Measurements from ENCODE around the gene STK33. TPM values are rescaled to one million over a fixed set of nuclear protein-coding genes. Genes with fewer than 3 reads are reported as not detected.

STK33 gene
- total RNA-seq, 1 donor from 2014 or later: 0.40 TPM

DNA sequence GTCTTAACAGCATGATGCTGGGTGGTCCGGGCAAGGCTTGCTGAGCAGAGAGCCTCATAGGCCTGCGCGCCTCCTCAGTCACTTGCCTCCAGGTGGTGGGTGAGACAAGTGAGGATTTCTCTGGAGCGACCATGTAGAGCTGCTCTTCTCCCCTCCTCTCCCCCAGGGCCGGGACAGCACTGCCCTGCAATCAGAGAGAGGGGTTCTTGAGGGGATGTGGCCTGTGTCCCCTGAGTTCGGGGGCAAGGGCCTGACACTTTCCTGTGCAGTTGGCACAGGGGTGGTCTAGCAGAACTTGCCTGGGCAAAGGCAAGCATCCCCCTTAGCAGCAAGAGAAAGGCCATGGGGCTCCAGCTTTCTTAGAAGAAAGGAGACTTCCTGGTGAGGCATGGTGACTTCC lies 234.5 kb downstream of the STK33 start:
- ATAC-seq: no peak
- DNase-seq (ENCODE audit: low spot score): no peak

DNA sequence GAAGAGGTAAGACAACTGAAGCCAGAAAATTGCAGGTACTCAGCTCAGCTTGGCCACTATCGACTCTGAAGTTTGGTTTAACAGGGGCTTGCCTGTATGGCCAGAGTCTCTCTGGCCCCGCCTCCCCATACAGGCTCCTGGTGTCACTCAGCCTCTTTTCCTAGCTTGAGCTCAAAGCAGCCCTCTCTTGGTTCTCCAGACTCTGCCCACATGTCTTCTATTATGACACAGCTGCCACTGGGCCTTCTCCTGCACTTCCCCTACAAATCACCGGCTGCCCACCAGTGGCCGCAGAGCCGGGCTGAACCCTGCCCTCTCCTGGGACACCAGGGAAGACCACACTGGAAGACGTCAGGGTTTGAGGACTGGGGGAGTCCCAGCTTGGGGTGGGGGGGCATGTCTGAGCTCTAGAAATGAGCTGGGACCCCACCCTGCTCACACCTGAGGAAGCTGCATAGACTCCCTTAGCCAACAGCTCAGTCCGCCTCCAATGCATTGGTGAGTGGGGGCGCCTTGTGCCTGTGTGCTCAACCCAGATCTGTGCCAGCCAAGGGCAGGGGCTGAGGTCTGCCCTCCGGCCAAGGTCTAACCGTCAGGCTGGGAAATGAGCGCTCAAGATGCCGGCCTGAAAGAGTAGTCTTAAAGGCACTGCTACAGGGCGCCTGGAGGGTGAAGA lies 236.0 kb downstream of the STK33 start:
- ATAC-seq: no peak
- no peak for DNase-seq (ENCODE audit: low spot score)

DNA sequence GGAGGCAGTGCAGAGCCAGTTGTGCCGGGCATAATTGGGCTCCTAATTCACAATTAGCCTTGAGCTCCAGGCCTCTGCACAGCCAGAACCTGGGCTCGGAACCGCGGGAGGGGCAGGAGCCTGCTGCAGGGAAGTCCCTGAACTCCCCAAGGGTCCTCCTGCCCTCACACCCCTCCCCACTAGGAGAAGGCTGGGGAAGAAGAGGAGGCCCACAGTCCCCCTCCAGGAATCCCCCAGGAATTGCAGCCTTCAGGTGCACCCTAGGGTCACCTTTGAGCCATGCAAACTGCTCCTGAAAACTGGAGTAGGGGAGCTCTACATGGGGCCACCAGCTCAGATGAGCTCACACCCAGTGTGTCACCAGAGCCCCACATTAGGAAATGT lies 236.5 kb downstream of the STK33 start:
- DNase-seq (ENCODE audit: low spot score): no peak
- ATAC-seq: no peak

DNA sequence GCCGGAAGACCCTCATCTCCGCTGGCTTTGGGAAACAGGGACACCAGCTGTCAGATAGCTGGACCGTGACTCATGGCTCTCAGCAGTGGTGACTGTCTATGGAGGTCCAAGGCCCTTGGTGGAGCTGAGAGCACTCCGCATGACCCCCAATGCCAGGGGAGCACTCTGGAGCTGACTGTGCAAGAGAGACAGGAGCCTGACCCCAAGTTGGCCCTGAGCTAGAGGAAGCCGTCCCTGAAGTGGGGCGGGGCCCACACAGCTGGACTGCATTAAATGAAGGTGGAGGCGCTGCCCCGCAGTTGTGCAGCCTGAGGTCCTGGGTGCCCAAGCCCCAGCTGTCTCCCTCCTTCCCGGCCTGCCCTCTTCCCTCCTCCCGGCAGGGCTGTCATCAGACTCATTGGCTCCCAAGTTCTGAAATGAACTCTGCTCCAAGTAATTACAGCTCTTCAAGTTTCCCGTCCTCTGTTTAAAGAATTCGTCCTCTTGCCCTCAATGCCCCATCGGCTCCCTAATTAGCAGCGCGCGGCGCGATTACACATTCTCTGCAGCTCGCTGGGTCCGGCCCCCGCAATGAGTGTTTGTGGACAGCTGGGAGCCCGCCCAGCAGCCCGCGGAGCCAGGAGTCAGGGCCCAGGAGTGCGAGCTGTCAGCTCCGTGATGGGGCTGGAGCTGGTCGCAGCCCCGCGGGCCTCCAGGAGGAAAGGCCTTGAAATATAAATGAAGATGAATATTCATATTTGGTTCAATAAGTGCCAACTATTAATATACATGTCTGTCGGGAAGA lies 237.1 kb downstream of the STK33 start:
- no peak for ATAC-seq
- DNase-seq (ENCODE audit: low spot score): no peak

DNA sequence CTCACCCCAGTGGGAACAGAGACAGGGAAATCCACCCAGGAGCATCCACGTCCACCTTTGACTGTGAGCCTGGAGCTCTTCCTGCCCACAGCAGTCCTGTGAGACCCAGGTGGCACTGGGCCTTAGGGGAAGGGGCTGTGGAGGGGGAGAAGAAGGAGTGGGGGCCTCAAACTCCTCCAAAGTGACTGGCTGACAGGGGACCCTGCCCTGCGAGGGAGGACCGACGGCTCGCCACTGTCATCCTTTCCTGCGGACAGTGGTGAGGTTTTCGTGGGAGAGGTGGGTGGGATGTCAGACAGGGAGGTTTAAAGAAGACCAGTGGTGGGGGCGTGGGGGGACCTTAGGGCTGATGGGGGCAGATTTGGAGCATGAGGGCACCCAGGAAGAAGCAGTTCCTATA lies 237.8 kb downstream of the STK33 start:
- DNase-seq (ENCODE audit: low spot score): no peak

DNA sequence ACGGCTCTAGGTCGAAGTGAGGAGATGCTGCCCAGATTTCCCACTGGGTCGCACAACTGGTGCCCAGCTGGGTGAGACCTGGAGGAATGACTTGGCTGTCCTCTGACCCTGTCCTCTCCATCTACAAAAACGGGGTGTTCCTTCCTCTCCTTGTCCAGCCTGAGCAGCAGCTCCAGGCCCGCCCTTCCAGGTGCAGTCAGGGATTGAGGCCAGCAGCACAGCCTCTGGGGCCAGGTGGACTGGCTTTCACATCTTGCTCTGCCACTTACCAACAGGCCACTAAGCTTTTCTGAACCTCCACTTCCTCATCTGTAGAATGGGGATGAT lies 238.6 kb downstream of the STK33 start:
- DNase-seq (ENCODE audit: low spot score) (no peak), ATAC-seq (no peak)

More for the DNA sequence above, 237.8 kb downstream of the STK33 start:
- ATAC-seq: no peak

DNA sequence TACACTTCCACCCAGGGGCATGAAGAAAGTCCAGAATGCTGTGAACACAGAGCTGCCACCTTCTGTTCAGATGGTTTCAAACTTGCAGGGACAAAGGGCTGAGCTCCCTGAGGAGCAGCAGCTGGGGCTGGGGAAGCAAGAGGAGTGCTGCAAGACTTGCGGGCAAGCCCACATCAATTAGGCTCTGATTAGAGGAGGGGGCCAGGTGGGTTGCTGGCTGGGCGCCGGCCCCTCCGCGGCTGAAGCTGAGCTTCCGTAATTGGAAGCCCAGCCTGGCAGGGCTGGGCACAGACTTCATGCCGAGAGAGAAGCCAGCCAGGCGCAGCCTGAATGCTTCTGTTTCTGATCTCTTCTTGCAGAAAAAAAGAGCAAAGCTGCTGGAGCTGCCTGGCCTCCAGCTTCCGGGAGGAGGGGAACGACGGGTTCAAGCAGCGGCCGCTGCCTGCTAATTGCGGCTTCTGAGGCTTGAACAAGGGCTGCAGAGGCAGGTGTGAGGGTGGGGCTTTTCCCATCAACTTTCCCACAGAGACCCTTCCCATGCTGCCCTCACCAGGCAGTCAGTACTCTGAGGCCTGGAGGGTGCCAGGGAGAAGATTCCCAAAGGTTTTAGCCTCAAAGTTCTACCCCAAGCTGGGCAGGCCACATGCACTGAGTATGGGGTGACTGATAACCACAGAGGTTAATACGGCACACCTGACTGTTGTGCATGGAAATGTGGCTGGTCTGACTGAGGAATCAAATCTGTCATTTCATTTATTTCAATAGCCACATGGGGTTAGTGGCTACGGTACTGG lies 239.2 kb downstream of the STK33 start:
- DNase-seq (ENCODE audit: low spot score) (no peak), ATAC-seq (peak; percentile 41)

DNA sequence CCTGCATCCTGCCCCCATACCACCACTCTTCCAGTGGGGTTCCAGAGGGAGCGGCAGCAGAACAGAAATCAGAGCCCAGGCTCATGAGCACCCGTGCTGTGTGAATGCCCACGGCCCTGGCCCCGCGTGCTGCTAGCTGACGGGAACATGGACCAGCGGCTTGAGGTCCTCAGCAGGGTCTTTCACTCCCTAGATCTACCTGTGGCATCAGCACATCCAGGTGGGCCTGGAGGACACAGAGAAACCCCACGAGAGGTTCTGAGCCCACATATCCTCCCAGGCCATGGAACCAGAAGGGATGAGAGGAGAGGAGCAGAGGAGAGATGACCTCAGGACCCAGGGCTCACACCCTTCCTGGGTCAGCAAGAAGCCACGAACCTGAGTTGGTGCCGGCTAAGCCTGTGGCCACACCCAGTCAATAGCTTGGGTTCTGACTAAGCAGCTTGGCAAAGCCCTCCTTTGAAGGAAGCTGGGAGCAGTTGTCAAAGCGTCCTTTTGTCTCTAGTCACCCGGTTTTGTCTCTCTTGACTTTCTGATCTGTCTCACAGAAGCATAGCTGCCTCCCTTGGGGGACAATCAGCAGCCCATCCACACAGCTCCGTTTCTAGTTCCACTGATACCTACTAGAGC lies 241.0 kb downstream of the STK33 start:
- no peak for DNase-seq (ENCODE audit: low spot score)
- ATAC-seq: no peak

DNA sequence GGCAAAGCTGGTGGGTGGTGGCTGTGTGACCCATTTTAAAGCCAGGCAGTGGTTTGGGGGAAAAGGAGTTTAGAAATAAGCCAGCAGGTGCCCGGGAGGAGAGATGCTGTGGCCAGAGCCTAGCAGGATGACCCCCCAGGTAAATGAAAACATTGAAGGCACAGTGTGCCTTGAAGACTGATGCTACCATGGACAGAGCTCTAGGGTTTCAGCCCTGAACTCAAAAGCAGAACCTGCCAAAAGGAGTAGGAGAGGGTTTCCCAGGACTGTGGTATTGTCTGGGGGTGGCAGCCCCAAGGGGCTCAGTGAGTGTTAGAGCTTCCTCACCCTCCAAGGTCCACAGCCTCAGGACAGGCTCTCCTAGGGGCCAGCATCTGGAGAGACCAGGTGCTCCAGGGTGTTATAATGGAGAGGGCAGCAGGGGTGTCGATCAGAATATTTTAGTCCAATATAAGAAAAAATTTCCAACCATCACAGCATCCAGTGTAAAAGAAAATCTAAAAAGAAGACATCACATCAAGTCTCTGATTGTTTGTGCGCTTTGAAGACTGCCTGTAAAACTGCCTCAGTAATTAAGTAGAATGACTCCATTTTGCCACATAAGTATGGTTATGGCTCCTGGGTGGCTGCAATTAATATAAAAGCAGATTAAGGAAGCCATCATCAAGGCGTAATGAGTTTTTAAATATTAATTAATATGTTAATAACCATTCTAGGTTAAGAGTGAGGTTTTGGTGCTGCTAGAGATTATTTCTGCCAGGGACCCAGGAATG lies 241.7 kb downstream of the STK33 start:
- ATAC-seq (no peak), DNase-seq (ENCODE audit: low spot score) (no peak)

DNA sequence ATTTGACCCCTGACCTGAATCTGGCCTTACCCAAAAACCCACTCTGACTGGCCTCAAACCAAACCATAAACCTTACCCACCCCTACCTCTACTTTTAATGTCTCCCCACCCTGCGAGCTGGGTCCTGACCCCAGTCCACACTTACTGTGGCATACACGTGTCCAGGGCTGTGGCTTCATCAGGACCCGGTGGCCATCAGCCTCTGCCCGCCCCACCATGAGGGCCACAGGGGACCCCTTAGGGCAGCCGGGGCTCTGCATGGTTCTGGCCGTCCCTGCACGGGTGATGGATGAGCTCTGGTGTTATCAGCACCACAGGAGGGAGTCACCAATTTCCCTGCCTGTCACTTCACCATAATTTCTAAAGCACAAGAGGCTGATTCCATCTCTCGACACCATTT lies 242.8 kb downstream of the STK33 start:
- DNase-seq (ENCODE audit: low spot score) (no peak), ATAC-seq (no peak)

DNA sequence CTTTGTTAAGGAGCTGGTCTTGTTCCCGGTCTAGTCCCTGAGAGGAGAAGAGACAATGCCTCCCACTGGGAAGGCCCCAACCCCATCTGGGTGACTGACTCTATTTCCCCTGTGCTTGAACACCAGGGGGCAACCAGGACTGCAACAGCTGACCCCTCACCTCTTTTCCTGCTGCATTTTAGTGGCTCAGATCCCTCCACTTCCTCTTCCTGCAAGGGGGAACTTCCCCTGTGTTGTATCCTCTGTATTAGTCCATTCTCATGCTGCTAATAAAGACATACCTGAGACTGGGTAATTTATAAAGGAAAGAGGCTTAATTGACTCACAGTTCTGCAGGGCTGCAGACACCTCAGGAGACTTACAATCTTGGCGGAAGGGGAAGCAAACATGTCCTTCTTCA lies 246.1 kb downstream of the STK33 start:
- DNase-seq (ENCODE audit: low spot score) (no peak), ATAC-seq (no peak)

DNA sequence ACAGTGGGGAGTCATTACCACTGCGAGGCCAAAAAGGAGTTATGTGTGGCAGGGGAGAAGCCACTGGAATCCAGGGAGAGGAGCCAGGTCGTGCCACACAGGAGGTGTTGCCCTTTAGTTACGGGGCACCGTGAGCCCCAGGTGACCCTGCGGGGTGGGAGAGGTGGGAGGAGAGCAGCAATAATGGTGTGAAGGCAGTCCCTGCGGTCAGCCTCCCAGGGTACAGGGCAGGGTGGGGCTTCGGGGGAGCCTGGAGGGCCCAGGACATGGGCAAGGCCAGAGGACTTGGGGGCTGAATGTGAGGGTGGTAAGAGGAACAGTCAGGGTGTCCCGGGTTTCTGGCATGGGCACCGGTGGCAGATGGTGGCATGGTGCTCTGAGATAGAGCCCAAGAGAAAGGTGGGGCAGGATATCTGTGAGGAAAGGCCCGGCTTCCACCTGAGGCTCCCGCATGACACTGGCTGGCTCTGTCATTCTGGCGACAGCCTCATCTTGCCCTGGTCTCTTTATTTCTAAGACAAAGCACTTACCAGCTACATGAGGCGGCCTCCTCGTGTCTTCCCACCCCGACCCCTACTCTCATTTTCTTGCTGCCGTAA lies 247.8 kb downstream of the STK33 start:
- DNase-seq (ENCODE audit: low spot score) (no peak), ATAC-seq (no peak)

DNA sequence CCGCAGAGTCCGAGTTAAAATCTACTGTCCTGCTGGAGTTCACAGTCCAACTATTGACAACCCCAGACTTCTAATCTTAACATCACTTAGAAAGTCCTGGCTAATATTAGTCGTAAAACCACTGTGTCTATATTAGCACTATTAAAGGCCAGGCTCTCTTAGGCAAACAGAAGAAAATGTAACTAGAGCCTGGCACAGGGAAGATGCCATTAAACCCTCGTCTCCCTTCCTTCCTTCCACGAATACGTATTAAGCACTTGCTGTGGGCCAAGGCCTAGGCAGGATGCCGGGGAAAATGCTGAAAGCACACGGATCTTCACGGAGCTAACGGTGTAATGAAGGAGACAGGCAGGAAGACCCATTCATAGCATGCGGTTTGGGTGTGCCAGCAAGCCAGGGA lies 248.8 kb downstream of the STK33 start:
- no peak for DNase-seq (ENCODE audit: low spot score)
- no peak for ATAC-seq

DNA sequence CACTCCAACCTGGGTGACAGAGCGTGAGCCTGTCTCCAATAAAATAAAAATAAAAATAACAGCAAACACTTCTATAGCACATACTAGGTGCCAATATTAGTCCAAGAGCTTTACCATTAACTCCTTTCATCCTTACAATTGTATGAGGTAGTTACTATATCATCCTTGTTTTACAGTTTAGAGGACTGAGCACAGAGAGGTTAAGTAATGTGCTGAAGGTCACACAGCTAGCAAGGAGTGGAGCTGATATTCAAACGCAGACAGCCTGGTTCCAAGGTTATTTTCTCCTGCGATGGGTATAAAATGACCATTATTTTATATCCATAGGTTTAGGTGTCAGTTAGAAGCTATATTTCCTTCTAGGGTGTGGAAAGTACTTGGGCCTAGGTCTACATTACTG lies 249.7 kb downstream of the STK33 start:
- no peak for DNase-seq (ENCODE audit: low spot score)
- ATAC-seq: no peak

DNA sequence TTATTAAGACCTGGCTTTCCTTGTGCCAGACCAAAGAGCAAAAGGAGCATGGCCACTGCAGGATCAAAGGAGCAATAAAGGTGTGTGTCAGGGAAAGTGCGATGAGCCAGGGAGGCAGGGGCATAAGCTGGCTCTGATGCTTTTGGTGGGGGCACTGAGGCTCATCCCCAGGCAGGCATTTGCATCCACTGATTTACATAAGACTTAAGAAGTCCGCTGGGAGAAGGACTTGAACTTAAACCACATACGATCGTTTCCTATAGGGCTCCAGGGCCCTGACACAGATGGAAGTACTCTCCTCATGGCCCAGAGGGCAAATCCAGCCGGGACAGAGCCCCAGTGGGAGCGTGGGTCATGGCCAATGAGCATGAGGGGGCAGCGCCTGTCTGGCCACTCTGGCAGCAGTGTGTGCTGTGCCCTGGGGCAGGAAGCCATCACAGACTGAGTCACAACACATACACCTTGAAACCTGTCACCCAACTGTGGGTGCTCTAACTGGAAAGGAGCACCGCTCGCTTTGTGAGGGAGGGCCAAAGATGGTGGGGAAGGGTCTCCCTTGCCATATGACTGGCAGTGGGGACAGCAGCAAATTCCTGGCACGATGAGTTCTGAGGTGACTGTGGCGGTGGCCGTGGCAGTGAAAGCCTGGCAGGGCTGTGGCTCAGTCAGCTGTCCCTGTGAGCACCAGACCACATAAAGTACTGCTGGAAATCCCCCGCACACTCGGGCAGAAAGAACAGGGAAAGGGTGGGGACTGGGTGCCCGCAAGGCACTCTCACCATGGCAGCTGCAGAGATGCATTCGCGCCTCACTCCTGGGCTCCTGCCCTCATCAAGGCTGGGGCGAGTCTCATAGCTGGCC lies 251.0 kb downstream of the STK33 start:
- no peak for ATAC-seq

DNA sequence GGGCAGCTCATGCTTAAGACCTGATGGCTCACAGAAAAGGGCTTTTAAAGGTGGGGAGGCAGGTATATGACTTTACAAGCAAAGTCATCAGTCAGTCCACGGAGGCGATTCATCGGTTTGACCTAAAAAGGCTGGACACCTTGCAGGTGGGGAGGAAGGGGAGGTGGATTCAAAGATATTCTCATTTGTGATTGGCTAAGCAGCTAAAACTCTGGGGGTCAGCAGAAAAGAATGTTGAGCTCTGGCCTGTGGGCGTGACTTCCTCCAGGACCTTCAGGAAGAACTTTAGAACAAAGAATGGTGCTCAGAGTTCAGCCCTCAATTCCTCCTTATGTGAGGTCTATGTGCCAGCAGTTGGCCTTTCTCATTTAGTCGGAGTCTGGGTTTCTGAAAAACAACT lies 252.0 kb downstream of the STK33 start:
- ATAC-seq: no peak
- no peak for DNase-seq (ENCODE audit: low spot score)

More for the DNA sequence above, 251.0 kb downstream of the STK33 start:
- DNase-seq (ENCODE audit: low spot score): no peak
